Measurements from ENCODE around the gene BCL11A.

DNA sequence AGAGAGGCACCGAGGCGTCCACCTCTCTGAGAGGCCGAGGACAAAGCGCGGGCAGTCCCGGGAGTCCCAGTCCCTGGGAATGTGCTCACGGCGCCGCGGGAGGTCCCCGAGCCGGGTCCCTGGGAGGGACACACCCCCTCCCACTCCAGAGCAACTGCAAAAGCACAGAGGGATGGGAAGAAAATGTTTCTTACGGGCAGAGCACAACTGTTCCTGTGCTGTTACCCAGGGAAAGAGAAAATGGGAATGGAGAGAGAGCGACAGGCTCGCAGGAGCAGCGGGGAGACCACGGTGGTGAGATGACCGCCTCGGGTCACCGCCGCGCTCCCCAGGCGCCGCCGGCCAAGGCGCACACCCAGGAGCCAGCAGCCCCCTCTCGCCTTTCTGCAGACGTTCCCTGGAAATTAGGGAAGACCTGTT is 1.2 kb upstream of the BCL11A start:
- TF ChIP-seq, protein P1, sequence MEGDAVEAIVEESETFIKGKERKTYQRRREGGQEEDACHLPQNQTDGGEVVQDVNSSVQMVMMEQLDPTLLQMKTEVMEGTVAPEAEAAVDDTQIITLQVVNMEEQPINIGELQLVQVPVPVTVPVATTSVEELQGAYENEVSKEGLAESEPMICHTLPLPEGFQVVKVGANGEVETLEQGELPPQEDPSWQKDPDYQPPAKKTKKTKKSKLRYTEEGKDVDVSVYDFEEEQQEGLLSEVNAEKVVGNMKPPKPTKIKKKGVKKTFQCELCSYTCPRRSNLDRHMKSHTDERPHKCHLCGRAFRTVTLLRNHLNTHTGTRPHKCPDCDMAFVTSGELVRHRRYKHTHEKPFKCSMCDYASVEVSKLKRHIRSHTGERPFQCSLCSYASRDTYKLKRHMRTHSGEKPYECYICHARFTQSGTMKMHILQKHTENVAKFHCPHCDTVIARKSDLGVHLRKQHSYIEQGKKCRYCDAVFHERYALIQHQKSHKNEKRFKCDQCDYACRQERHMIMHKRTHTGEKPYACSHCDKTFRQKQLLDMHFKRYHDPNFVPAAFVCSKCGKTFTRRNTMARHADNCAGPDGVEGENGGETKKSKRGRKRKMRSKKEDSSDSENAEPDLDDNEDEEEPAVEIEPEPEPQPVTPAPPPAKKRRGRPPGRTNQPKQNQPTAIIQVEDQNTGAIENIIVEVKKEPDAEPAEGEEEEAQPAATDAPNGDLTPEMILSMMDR (IDR thresholded peaks at IDR 0.05; ENCODE audit: insufficient read depth, low read length, poor library complexity, severe bottlenecking) = no peak
- no peak for TF ChIP-seq EZH2phosphoT487 (conservative IDR thresholded peaks at IDR 0.05; ENCODE audit: low read length)

All from SU-DHL-6 (cell line).